GM23338 (cell line): ENCODE measurements around the gene SERPINH1. TPM values are rescaled to one million over a fixed set of nuclear protein-coding genes. Genes with fewer than 3 reads are reported as not detected.

Experiments
- ATAC-seq: fragments of 200-7000 bp; cut with Tn5 transposase; 3 replicates; pipeline ENCODE4 v1.9.1; 2020
- DNase-seq: peaks from one replicate; pipeline ENCODE4 v3.0.0-alpha.2; 2015; ENCODE audit warnings: low spot score
- H2AFZ ChIP-seq: fragments of 200-600 bp; sonication (generic); 2 replicates; pipeline ENCODE4 v1.8.0; 2016; ENCODE audit warnings: antibody characterized with exemption, mild to moderate bottlenecking, moderate library complexity
- H3F3A ChIP-seq: fragments of 200-600 bp; sonication (generic); replicated peaks from 2 replicates; pipeline ENCODE4 v1.8.0; 2017; ENCODE audit warnings: antibody characterized with exemption, mixed run types, low read depth
- H3K27ac ChIP-seq: fragments of 200-600 bp; sonication (generic); 2 replicates; pipeline ENCODE4 v1.6.1; 2016; ENCODE audit warnings: low read depth
- H3K27me3 ChIP-seq: fragments of 200-600 bp; sonication (generic); 2 replicates; pipeline ENCODE4 v1.8.0; 2016; ENCODE audit warnings: mild to moderate bottlenecking, mixed run types, moderate library complexity; ENCODE audit not compliant: insufficient read depth
- H3K36me3 ChIP-seq: fragments of 200-600 bp; sonication (generic); 2 replicates; pipeline ENCODE4 v1.8.0; 2016; ENCODE audit warnings: mild to moderate bottlenecking; ENCODE audit not compliant: insufficient read depth
- H3K4me1 ChIP-seq: fragments of 200-600 bp; sonication (generic); 2 replicates; pipeline ENCODE4 v1.8.0; 2016; ENCODE audit warnings: mild to moderate bottlenecking, moderate library complexity; ENCODE audit not compliant: insufficient read depth
- H3K4me2 ChIP-seq: fragments of 200-600 bp; sonication (generic); 2 replicates; pipeline ENCODE4 v1.7.1; 2017; ENCODE audit warnings: mixed run types
- H3K4me3 ChIP-seq: fragments of 200-600 bp; sonication (generic); 2 replicates; pipeline ENCODE4 v1.6.1; 2016; ENCODE audit warnings: mixed run types
- H3K79me2 ChIP-seq: fragments of 200-600 bp; sonication (generic); replicated peaks from 2 replicates; pipeline ENCODE4 v1.8.0; 2017; ENCODE audit warnings: mild to moderate bottlenecking; ENCODE audit not compliant: insufficient read depth
- H3K9me2 ChIP-seq: fragments of 200-600 bp; sonication (generic); 2 replicates; pipeline ENCODE4 v1.8.0; 2017; ENCODE audit not compliant: insufficient read depth
- H4K20me1 ChIP-seq: fragments of 200-600 bp; sonication (generic); replicated peaks from 2 replicates; pipeline ENCODE4 v1.8.0; 2017; ENCODE audit warnings: mild to moderate bottlenecking; ENCODE audit not compliant: insufficient read depth
- H3K27ac Mint-ChIP-seq: 2 replicates; pipeline ENCODE4 v1.8.0; 2020; ENCODE audit warnings: inconsistent platforms, mild to moderate bottlenecking, moderate library complexity, mixed read lengths
- H3K27me3 Mint-ChIP-seq: 3 replicates; pipeline ENCODE4 v1.8.0; 2022; ENCODE audit warnings: low read depth, mild to moderate bottlenecking, moderate library complexity, mixed read lengths, inconsistent platforms; ENCODE audit not compliant: insufficient read depth, poor library complexity
- H3K36me3 Mint-ChIP-seq: 3 replicates; pipeline ENCODE4 v1.8.0; 2021; ENCODE audit warnings: low read depth, mild to moderate bottlenecking, inconsistent platforms, moderate library complexity, mixed read lengths
- H3K4me1 Mint-ChIP-seq: 3 replicates; pipeline ENCODE4 v1.8.0; 2020; ENCODE audit warnings: mild to moderate bottlenecking, inconsistent platforms, mixed read lengths
- H3K4me3 Mint-ChIP-seq: 3 replicates; pipeline ENCODE4 v1.8.0; 2021; ENCODE audit warnings: moderate library complexity, mild to moderate bottlenecking, inconsistent platforms, mixed read lengths
- H3K9me3 Mint-ChIP-seq: 3 replicates; pipeline ENCODE4 v1.8.0; 2020; ENCODE audit warnings: moderate library complexity, mild to moderate bottlenecking, inconsistent platforms, mixed read lengths
- EZH2phosphoT487 ChIP-seq: fragments of 200-600 bp; sonication (generic); IDR thresholded peaks from one replicate; pipeline ENCODE4 v1.8.1; 2018; ENCODE audit warnings: antibody characterized with exemption; ENCODE audit not compliant: unreplicated experiment
- JUNB ChIP-seq: IDR thresholded peaks from one replicate; pipeline ENCODE4 v1.6.1; 2016; ENCODE audit warnings: antibody characterized with exemption; ENCODE audit not compliant: unreplicated experiment
- NANOG ChIP-seq: IDR thresholded peaks from 2 replicates; pipeline ENCODE4 v1.6.1; 2016; ENCODE audit warnings: antibody characterized with exemption, borderline replicate concordance
- STAT1 ChIP-seq: IDR thresholded peaks from one replicate; pipeline ENCODE4 v1.6.1; 2016; ENCODE audit warnings: antibody characterized with exemption; ENCODE audit not compliant: unreplicated experiment
- ZNF114 ChIP-seq: fragments of 250-450 bp; sonication (Bioruptor Pico); IDR thresholded peaks from 2 replicates; pipeline ENCODE4 v1.5.0; 2020; ENCODE audit warnings: mild to moderate bottlenecking, moderate library complexity
- ZNF331 ChIP-seq: fragments of 250-450 bp; sonication (Bioruptor Pico); IDR thresholded peaks from 2 replicates; pipeline ENCODE4 v1.5.0; 2020; ENCODE audit warnings: low read depth, mild to moderate bottlenecking, moderate library complexity
- polyA plus RNA-seq: library from polyadenylated mRNA; unstranded; fragments of >200 nt; fragmentation: Nextera tagmentation; extraction: Ambion mirVana; gene quantifications from 2 replicates; pipeline ENCODE4 v1.2.1, GENCODE V29; 2016
- total RNA-seq: library from RNA; depleted of rRNA; stranded (reverse); fragments of >200 nt; shearing (Covaris generic); gene quantifications from 2 replicates; pipeline ENCODE4 v1.2.3, GENCODE V29; 2014
- TF ChIP-seq, protein P1 (sequence below): IDR thresholded peaks from one replicate; pipeline ENCODE4 v1.6.1; 2018; ENCODE audit warnings: antibody characterized with exemption; ENCODE audit not compliant: unreplicated experiment
- TF ChIP-seq, protein P2 (sequence below), 2 experiments: fragments of 200-600 bp in 1 of 2; sonication (generic) in 1 of 2; conservative IDR thresholded peaks; 2 replicates each; pipeline versions ENCODE4 v1.5.1 to v1.6.1; 2016 to 2017; ENCODE audit warnings: antibody characterized with exemption in 2 of 2, low read depth in 2 of 2, mild to moderate bottlenecking in 2 of 2, moderate library complexity in 1 of 2
- TF ChIP-seq, protein P3 (sequence below): IDR thresholded peaks from 2 replicates; pipeline ENCODE4 v1.6.1; 2016; ENCODE audit warnings: antibody characterized with exemption

SERPINH1 gene
- total and polyA plus RNA-seq, 2 experiments from 2014 or later = 238 to 1,217 TPM

DNA sequence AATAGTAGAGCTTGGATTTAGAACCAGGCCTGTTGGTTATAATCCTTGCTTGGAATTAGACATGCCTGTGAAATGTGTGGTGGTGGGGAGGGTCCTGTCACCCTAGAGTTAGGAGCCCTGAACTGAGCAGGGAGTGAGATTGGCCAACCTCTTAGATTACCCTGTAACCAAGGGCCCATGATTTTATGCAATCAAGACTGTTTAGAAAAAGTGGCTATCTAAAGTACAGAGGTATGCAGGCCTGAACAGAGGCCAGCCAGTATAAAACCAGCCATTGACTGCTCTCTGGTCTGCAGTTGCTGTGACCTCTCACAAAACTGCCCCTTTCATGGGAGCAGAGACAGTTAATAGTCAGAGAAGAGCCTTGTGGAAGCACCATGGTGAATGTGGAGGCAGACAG, 36.2 kb downstream of the SERPINH1 start (continued):
- TF ChIP-seq, protein P1, sequence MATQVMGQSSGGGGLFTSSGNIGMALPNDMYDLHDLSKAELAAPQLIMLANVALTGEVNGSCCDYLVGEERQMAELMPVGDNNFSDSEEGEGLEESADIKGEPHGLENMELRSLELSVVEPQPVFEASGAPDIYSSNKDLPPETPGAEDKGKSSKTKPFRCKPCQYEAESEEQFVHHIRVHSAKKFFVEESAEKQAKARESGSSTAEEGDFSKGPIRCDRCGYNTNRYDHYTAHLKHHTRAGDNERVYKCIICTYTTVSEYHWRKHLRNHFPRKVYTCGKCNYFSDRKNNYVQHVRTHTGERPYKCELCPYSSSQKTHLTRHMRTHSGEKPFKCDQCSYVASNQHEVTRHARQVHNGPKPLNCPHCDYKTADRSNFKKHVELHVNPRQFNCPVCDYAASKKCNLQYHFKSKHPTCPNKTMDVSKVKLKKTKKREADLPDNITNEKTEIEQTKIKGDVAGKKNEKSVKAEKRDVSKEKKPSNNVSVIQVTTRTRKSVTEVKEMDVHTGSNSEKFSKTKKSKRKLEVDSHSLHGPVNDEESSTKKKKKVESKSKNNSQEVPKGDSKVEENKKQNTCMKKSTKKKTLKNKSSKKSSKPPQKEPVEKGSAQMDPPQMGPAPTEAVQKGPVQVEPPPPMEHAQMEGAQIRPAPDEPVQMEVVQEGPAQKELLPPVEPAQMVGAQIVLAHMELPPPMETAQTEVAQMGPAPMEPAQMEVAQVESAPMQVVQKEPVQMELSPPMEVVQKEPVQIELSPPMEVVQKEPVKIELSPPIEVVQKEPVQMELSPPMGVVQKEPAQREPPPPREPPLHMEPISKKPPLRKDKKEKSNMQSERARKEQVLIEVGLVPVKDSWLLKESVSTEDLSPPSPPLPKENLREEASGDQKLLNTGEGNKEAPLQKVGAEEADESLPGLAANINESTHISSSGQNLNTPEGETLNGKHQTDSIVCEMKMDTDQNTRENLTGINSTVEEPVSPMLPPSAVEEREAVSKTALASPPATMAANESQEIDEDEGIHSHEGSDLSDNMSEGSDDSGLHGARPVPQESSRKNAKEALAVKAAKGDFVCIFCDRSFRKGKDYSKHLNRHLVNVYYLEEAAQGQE = no peak
- TF ChIP-seq ZNF114 (CRISPR knock-in tag) (no peak), STAT1 (no peak), ZNF331 (CRISPR knock-in tag) (no peak), EZH2phosphoT487 (no peak), JUNB (no peak), NANOG (no peak)
- TF ChIP-seq, protein P2, sequence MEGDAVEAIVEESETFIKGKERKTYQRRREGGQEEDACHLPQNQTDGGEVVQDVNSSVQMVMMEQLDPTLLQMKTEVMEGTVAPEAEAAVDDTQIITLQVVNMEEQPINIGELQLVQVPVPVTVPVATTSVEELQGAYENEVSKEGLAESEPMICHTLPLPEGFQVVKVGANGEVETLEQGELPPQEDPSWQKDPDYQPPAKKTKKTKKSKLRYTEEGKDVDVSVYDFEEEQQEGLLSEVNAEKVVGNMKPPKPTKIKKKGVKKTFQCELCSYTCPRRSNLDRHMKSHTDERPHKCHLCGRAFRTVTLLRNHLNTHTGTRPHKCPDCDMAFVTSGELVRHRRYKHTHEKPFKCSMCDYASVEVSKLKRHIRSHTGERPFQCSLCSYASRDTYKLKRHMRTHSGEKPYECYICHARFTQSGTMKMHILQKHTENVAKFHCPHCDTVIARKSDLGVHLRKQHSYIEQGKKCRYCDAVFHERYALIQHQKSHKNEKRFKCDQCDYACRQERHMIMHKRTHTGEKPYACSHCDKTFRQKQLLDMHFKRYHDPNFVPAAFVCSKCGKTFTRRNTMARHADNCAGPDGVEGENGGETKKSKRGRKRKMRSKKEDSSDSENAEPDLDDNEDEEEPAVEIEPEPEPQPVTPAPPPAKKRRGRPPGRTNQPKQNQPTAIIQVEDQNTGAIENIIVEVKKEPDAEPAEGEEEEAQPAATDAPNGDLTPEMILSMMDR (conservative IDR thresholded peaks at IDR 0.05; ENCODE audit: low read depth in 2 of 2) = no peak

DNA sequence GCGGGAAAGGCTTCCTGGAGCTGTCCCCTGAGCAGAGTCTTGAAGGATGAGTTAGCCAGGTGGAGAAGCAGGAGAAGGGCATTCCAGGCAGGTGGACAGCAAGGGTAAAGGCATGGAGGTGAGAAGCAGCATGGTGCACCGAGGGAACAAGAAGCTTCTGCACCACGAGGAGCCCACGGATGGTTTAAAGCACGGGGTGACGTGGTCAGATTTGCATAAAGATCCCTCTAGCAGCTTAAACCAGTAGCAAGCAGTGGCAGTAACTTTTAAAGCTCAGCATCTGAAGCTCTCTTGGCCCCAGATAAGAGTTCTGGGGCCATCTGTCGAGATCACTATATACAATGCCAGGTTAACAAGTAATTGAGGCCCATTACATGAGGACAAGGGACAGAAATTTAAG, 36.8 kb downstream of the SERPINH1 start:
- H3K27me3 ChIP-seq = no peaks in the 10 kb centered on the region
- peaks cover 13% of the 10 kb centered on the region for H3K27me3 Mint-ChIP-seq
- no peak overlapping the region for H3K27ac Mint-ChIP-seq
- no peak for TF ChIP-seq EZH2phosphoT487
- TF ChIP-seq, protein P1 = no peak
- TF ChIP-seq, protein P3, sequence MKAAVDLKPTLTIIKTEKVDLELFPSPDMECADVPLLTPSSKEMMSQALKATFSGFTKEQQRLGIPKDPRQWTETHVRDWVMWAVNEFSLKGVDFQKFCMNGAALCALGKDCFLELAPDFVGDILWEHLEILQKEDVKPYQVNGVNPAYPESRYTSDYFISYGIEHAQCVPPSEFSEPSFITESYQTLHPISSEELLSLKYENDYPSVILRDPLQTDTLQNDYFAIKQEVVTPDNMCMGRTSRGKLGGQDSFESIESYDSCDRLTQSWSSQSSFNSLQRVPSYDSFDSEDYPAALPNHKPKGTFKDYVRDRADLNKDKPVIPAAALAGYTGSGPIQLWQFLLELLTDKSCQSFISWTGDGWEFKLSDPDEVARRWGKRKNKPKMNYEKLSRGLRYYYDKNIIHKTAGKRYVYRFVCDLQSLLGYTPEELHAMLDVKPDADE = no peak

More for the DNA sequence above, 36.8 kb downstream of the SERPINH1 start:
- no peak for DNase-seq
- H3K4me3 ChIP-seq = no peak overlapping the region
- no peaks in the 10 kb centered on the region for H3F3A ChIP-seq
- no peak overlapping the region for H3K4me2 ChIP-seq
- no peaks in the 10 kb centered on the region for H3K4me1 ChIP-seq
- H3K79me2 ChIP-seq = no peaks in the 10 kb centered on the region
- no peaks in the 10 kb centered on the region for H4K20me1 ChIP-seq
- H2AFZ ChIP-seq = no peak overlapping the region
- no peak for ATAC-seq
- no peaks in the 10 kb centered on the region for H3K36me3 ChIP-seq
- no peaks in the 10 kb centered on the region for H3K9me3 Mint-ChIP-seq
- no peaks in the 10 kb centered on the region for H3K36me3 Mint-ChIP-seq
- H3K27ac ChIP-seq = no peak overlapping the region
- no peaks in the 10 kb centered on the region for H3K9me2 ChIP-seq
- no peak overlapping the region for H3K4me3 Mint-ChIP-seq
- H3K4me1 Mint-ChIP-seq = peaks cover 35% of the 10 kb centered on the region
